ENCODE results near the gene ERG.

DNA sequence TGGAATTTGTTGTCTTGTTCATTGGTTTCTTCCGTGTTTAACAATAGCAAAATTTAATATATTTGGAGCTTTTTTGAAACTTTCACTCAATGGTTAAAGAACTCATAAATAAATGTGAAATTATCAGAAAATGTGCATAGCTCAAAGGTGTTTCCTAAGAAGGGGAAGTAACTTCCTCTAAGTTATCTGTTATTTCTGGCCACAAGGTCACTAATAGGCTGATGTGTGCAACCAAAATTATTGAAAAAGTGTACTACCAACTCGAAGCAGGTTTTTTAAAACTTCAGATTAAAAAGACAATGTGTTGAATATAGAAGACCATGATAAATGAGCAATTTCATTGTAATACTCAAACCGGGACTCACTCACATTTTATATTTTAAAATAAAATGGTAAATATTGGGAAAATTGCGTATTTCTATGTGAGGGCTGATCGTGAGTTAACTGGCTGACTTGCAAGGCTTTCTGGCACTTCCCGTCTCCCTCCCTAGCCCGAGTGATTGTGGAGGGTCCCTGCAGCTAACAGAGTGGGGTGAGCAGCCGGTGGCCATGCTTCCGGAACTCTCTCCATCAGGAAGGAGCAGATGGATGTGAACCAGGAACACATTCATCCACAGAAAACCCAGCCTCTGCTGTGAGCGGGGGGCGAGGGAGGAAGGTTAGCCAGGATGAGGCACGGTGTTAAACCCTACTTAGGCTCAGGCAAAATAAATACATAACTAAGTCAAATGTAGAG is 96.9 kb downstream of the ERG start:
- no peak for TF ChIP-seq POLR2A (IDR thresholded peaks at IDR 0.05; ENCODE audit: low read depth, low read length)
- TF ChIP-seq POU2F2 (IDR thresholded peaks at IDR 0.05; ENCODE audit: low read depth, low read length), result no peak
- TF ChIP-seq POLR2AphosphoS5 (IDR thresholded peaks at IDR 0.05; ENCODE audit: low read depth, low read length), result no peak
